KMS-11 (cell line): ENCODE results near the gene TM9SF1.

Source experiments
- H2AFZ ChIP-seq: fragments of 200-600 bp; sonication (generic); 2 replicates; pipeline ENCODE4 v1.6.1; 2016; ENCODE audit warnings: antibody characterized with exemption, mixed run types, low read depth
- H3K27ac ChIP-seq: fragments of 200-600 bp; sonication (generic); 2 replicates; pipeline ENCODE4 v1.6.1; 2016; ENCODE audit warnings: mild to moderate bottlenecking, mixed run types
- H3K27me3 ChIP-seq: fragments of 200-600 bp; sonication (generic); 2 replicates; pipeline ENCODE4 v1.6.1; 2017; ENCODE audit warnings: mild to moderate bottlenecking, low read depth, mixed run types, moderate library complexity; ENCODE audit not compliant: insufficient read depth
- H3K36me3 ChIP-seq: fragments of 200-600 bp; sonication (generic); 2 replicates; pipeline ENCODE4 v1.6.1; 2017; ENCODE audit warnings: mild to moderate bottlenecking, mixed run types; ENCODE audit not compliant: insufficient read depth
- H3K4me1 ChIP-seq: fragments of 200-600 bp; sonication (generic); 2 replicates; pipeline ENCODE4 v1.6.1; 2016; ENCODE audit warnings: mild to moderate bottlenecking, low read depth, mixed run types; ENCODE audit not compliant: poor library complexity, severe bottlenecking
- H3K4me2 ChIP-seq: fragments of 200-600 bp; sonication (generic); 2 replicates; pipeline ENCODE4 v1.7.0; 2016; ENCODE audit warnings: mild to moderate bottlenecking, mixed run types
- H3K4me3 ChIP-seq: fragments of 200-600 bp; sonication (generic); IDR thresholded peaks from 2 replicates; pipeline ENCODE4 v1.6.1; 2017; ENCODE audit warnings: low read depth, low read length, mixed read lengths; ENCODE audit not compliant: insufficient read depth
- H3K79me2 ChIP-seq: fragments of 200-600 bp; sonication (generic); 2 replicates; pipeline ENCODE4 v1.6.1; 2016; ENCODE audit warnings: low read depth, mixed run types; ENCODE audit not compliant: insufficient read depth
- H3K9ac ChIP-seq: fragments of 200-600 bp; sonication (generic); 2 replicates; pipeline ENCODE4 v1.6.1; 2016; ENCODE audit warnings: mild to moderate bottlenecking, mixed run types
- H4K20me1 ChIP-seq: fragments of 200-600 bp; sonication (generic); 2 replicates; pipeline ENCODE4 v1.6.1; 2016; ENCODE audit warnings: mild to moderate bottlenecking, mixed run types; ENCODE audit not compliant: insufficient read depth
- TF ChIP-seq, protein P1 (sequence below): fragments of 200-600 bp; sonication (generic); conservative IDR thresholded peaks from 2 replicates; pipeline ENCODE4 v1.6.1; 2017; ENCODE audit warnings: low read depth, mild to moderate bottlenecking, antibody characterized with exemption, low read length, moderate library complexity, mixed read lengths

Gene TM9SF1

DNA sequence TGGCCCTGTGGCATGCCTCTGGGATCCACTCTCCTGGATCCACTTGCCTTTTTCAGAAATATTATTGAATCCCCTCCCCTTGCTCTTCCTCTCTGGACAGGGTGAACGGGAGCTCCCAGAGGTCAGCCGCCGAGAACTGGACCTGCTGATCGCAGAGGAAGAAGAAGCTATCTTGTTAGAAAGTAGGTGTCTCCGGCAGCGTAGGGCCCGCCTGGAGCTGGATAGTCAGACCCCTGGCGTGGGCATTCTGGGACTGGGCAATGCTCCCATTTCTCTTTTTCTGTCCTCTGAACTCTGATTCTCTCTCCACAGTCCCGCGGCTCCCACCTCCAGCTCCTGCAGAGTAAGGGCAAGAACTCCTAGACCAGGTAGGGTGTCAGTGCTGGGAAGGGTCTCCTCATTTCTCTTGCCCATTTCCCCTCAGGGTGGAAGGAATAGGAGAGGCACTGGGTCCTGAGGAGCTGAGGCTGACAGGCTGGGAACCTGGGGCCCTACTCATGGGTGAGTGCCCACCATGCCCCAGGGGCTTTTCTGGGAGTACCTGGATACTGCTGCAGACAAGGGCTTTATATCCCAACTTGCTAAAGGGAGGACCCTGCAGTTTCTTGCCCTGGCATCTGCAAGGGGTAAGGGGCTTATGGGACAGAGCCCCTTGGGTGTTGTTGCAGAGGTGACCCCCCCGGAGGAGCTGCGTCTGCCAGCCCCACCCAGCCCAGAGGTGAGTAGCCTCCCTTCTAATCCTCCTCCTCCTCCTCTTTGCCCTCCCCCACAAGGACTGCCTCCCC, 18.0 kb downstream of the TM9SF1 start:
- H3K36me3 ChIP-seq: no peaks in the 10 kb centered on the region
- TF ChIP-seq, protein P1, sequence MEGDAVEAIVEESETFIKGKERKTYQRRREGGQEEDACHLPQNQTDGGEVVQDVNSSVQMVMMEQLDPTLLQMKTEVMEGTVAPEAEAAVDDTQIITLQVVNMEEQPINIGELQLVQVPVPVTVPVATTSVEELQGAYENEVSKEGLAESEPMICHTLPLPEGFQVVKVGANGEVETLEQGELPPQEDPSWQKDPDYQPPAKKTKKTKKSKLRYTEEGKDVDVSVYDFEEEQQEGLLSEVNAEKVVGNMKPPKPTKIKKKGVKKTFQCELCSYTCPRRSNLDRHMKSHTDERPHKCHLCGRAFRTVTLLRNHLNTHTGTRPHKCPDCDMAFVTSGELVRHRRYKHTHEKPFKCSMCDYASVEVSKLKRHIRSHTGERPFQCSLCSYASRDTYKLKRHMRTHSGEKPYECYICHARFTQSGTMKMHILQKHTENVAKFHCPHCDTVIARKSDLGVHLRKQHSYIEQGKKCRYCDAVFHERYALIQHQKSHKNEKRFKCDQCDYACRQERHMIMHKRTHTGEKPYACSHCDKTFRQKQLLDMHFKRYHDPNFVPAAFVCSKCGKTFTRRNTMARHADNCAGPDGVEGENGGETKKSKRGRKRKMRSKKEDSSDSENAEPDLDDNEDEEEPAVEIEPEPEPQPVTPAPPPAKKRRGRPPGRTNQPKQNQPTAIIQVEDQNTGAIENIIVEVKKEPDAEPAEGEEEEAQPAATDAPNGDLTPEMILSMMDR: no peak
- H3K4me1 ChIP-seq: no peaks in the 10 kb centered on the region
- H4K20me1 ChIP-seq: no peaks in the 10 kb centered on the region
- H2AFZ ChIP-seq: no peak overlapping the region
- H3K79me2 ChIP-seq: no peaks in the 10 kb centered on the region
- H3K9ac ChIP-seq: no peak overlapping the region
- H3K27me3 ChIP-seq: no peaks in the 10 kb centered on the region
- H3K27ac ChIP-seq: no peak overlapping the region
- no peak overlapping the region for H3K4me2 ChIP-seq
- H3K4me3 ChIP-seq: no peak overlapping the region

DNA sequence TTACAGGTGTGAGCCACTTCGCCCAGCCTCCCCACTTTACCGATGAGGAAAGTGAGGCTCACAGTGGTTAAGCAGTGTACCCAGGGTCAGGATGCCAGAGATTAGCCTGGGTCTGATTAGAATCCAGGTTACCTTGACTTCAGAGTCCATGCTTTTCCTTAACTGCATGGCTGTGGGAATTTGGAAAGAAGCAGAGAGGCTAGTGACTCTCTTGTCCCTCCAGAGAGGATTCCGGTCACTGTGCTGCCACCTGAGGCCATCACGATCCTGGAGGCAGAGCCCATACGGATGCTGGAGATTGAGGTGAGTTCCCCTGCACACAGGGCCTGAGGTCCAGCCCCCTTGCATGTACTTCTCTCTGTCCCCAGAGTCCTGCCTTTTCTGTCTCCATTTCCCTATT, 18.6 kb downstream of the TM9SF1 start:
- no peaks in the 10 kb centered on the region for H3K79me2 ChIP-seq
- no peak overlapping the region for H2AFZ ChIP-seq
- no peak overlapping the region for H3K9ac ChIP-seq
- H3K4me3 ChIP-seq: no peak overlapping the region
- no peaks in the 10 kb centered on the region for H3K36me3 ChIP-seq
- TF ChIP-seq, protein P1: no peak
- no peaks in the 10 kb centered on the region for H3K27me3 ChIP-seq
- no peaks in the 10 kb centered on the region for H3K4me1 ChIP-seq
- H4K20me1 ChIP-seq: no peaks in the 10 kb centered on the region
- no peak overlapping the region for H3K4me2 ChIP-seq
- no peak overlapping the region for H3K27ac ChIP-seq

DNA sequence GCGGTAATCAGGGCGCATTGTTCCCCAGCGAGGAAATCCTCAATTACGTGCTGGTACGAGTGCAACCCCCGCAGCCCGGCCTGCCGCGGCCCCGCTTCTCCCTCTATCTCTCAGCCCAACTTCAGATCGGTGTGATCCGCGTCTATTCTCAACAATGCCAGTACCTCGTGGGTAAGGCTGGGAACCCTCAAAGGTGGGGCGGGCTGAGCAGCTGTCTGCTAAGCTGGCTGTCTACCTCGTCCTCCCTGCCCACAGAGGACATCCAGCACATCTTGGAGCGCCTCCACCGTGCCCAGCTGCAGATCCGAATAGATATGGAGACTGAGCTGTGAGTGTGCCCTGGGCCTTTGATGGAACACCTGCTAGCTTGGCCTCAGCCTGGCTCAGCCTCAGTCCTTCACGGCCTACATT, 22.4 kb downstream of the TM9SF1 start:
- H2AFZ ChIP-seq: no peak overlapping the region
- H4K20me1 ChIP-seq: no peaks in the 10 kb centered on the region
- no peak overlapping the region for H3K4me3 ChIP-seq
- no peak overlapping the region for H3K27ac ChIP-seq
- no peak overlapping the region for H3K4me2 ChIP-seq
- H3K79me2 ChIP-seq: no peaks in the 10 kb centered on the region
- TF ChIP-seq, protein P1: no peak
- H3K9ac ChIP-seq: no peak overlapping the region
- no peaks in the 10 kb centered on the region for H3K36me3 ChIP-seq
- H3K27me3 ChIP-seq: no peaks in the 10 kb centered on the region
- H3K4me1 ChIP-seq: peaks cover 1% of the 10 kb centered on the region

DNA sequence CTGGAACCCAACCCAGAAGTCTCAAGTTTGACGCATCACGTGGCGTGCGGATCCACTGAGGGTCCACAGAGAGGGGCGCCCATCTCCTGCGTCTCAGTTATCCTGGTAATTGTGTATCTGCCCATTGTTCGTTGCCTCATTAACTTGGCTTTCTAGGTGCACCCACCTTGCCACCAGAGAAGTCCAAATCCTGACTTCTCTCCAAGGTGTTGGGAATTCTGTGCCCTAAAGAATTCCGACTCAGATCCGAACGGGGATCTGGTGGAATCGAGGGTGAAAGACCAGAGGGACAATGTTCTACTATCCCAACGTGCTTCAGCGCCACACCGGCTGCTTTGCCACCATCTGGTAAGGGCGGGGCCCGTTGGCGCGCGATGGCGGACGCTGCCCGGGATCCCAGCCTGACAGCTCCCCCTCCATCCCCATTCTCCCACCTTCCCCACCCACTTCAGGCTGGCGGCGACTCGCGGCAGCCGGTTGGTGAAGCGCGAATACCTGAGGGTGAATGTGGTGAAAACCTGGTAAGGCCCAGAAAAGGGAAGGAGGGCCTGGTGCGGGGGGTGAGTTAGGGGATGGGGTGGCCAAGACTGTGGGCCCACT, 22.9 kb downstream of the TM9SF1 start:
- TF ChIP-seq, protein P1: no peak
- H3K4me2 ChIP-seq: no peak overlapping the region
- peaks cover 6% of the 10 kb centered on the region for H3K4me1 ChIP-seq
- no peaks in the 10 kb centered on the region for H3K79me2 ChIP-seq
- H2AFZ ChIP-seq: no peak overlapping the region
- H3K9ac ChIP-seq: no peak overlapping the region
- no peaks in the 10 kb centered on the region for H3K27me3 ChIP-seq
- no peaks in the 10 kb centered on the region for H3K36me3 ChIP-seq
- no peak overlapping the region for H3K4me3 ChIP-seq
- H3K27ac ChIP-seq: no peak overlapping the region
- H4K20me1 ChIP-seq: no peaks in the 10 kb centered on the region
